Islet of Langerhans (tissue), 1 donor: ENCODE data around the gene NUBPL.
"Not testable (repeated sequence)": the region's sequence is repeated elsewhere in the genome, so short reads cannot be mapped to it uniquely, and the experiment has no call there.

Experiments used
- FAIRE-seq: peaks from one replicate; lab custom pipeline; 2011; peaks lifted over from hg19 to GRCh38; lab: Jason Lieb, UNC

The NUBPL gene

DNA sequence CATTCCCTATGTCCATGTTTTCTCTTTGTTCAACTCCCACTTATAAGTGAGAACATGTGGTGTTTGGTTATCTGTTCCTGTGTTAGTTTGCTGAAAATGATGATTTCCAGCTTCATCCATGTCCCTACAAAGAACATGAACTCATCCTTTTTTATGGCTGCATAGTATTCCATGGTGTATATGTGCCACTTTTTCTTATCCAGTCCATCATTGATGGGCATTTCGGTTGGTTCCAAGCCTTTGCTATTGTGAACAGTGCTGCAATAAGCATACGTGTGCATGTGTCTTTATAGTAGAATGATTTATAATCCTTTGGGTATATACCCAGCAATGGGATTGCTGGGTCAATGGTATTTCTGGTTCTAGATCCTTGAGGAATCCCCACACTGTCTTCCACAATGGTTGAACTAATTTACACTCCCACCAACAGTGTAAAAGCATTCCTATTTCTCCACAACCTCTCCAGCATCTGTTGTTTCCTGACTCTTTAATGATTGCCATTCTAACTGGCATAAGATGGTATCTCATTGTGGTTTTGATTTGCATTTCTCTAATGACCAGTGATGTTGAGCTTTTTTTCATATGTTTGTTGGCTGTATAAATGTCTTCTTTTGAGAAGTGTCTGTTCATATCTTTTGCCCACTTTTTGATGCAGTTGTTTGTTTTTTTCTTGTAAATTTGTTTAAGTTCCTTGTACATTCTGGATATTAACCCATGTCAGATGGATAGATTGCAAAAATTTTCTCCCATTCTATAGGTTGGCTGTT is 252.7 kb downstream of the NUBPL start:
- not testable (repeated sequence) for FAIRE-seq

GRCh38 chr14:31819281-31819680 is 258.1 kb downstream of the NUBPL start:
- no peak for FAIRE-seq

DNA sequence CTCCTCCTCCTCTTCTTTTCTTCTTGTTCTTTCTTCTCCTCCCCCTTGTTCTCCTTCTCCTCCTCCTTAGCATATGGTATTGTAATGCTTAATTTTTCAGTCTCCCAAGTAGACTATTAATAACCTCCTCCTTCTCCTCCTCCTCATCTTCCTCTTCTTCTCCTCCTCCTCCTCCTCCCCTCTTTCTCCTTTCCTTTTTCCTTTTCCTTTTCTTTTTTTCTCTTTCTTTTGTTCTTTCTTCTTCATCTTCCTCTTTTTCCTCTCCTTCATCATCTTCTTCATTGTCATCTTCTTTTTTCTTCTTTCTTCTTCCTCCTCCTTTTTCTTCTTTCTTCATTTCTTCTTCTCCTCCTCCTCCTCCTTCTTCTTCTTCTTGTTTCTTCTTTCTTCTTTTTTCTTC is 264.3 kb downstream of the NUBPL start:
- no peak for FAIRE-seq

- no peak for FAIRE-seq
Observed at GRCh38 chr14:31827325-31827724, 266.1 kb downstream of the NUBPL start.

DNA sequence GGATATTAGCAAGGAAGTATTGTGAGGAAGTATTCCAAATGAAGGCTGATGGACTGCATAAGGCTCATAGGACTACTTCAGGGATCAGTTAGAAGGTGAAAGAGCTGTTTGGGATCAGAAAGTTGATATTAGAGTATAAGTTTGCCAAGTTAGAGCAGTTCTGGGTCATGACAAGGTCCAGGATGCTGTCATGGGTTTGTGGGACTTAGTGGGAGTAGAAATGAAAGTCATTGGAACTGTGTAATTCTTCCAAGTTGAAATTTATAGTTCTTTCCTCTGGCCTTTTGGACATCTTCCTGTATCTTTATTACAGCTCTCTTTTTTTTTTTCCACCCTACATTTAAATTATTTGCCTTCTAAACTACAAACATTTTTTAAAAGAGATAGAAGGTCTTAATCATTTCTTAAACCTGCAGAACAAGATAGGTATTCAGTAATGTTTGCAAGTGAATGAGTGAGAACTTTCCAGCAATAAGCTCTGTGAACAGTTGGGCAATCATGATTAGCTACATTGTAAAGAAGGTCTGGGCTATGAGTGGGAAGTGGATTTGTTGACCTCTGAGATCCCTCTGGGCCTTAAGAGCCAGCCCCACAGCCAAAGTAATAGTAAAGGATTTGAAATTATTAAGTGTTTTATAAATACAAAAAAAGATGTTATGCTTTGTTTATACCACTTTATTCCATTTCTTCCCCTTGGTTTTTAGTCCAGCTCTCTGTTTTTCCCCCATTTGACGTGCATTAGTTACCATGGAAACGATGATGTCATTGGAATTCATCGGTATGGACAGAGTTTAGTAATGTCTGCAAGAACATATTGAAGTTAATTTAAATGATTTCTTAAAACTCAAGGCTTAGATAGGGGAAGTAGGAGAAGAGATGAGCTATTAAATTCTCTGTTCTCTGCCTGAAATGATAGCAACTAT is 268.0 kb downstream of the NUBPL start:
- no peak for FAIRE-seq

GRCh38 chr14:31834616-31835015 is 273.4 kb downstream of the NUBPL start:
- FAIRE-seq: peak; percentile 33

- no peak for FAIRE-seq
Observed at GRCh38 chr14:31835049-31835448, 273.8 kb downstream of the NUBPL start.

- no peak for FAIRE-seq
Observed at GRCh38 chr14:31837031-31837430, 275.8 kb downstream of the NUBPL start.

GRCh38 chr14:31842899-31843298 is 281.7 kb downstream of the NUBPL start:
- FAIRE-seq: no peak

DNA sequence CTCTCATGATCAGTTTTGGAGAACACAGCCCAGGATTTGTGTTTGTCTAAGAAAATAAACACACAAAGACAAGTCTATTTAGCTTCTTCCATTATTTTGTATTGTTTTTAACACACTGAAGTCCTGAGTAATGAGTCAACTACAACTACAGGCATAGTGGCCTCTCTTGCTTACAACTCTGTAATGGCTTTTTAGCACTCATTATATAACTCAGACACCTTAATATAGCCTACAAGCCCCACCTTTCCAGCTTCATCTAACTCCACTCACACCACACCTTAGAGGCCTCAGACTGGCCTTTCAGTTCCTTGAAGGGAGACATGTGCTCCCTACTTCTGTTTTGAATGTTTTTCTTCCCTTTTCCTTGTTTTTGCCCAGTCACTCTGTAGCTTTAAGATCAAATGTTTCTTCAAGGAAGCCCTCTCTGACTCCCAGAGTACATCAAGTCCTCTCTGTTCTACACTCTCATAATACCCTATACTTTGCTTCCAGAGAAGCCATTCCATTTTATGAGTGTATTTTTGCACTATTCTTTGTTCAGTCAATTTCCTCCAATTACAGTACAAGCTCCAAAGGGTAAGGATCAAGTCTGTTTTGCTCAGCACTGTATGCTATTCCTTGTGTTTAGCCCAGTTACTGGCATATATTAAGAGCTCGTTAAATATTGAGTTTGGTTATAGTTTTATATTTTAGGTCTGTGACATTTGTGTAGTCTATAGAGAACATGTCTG is 282.3 kb downstream of the NUBPL start:
- FAIRE-seq: no peak

DNA sequence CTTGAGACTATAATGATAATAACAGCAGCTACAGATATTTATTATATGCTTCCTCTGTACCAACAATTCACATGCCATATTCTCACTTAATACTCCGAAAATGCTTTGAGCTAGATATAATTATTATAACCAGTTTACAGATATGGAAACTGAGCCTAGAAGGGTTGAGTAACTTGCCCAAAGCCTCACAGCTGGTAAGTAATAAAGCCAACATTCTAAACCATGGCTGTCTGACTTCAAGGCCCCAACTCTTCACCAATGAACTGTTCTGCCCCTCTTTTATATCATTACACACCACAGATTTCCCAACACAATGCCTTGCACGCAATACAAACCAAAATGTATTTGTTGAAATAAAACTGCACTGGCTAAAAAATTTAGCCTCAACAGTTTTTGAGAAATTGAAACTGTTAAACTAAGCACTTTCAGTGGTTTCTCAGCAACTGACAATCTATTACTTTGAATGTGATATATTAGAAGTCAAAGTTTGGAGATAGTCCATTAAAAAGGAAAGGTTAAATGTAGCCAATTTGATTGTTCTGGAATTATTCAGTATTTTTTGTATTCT is 293.4 kb downstream of the NUBPL start:
- no peak for FAIRE-seq

GRCh38 chr14:31855262-31855661 is 294.1 kb downstream of the NUBPL start:
- FAIRE-seq: no peak

- not testable (repeated sequence) for FAIRE-seq
Observed at GRCh38 chr14:31856003-31856402, 294.8 kb downstream of the NUBPL start.

- FAIRE-seq: no peak
Observed at GRCh38 chr14:31858868-31859267, 297.7 kb downstream of the NUBPL start.

- no peak for FAIRE-seq
Observed at GRCh38 chr14:31864937-31865855, 304.0 kb downstream of the NUBPL start.

DNA sequence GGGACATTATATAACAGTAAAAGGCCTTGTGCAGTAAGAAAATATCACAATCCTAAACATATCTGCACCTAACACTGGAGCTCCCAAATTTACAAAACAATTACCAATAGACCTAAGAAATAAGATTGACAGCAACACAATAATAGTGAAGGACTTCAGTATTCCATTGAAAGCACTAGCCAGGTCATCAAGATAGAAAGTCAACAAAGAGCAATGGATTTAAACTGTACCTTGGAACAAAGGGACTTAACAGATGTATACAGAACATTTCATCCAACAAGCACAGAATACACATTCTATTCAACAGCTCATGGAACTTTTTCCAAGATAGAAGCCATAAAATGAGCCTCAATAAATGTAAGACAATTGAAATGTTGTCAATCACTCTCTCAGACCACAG is 306.4 kb downstream of the NUBPL start:
- FAIRE-seq: no peak

GRCh38 chr14:31868096-31868495 is 306.9 kb downstream of the NUBPL start:
- not testable (repeated sequence) for FAIRE-seq

- no peak for FAIRE-seq
Observed at GRCh38 chr14:31876741-31877140, 315.5 kb downstream of the NUBPL start.

GRCh38 chr14:31877255-31877798 is 316.1 kb downstream of the NUBPL start:
- FAIRE-seq: no peak

- FAIRE-seq: no peak
Observed at GRCh38 chr14:31879661-31880348, 318.6 kb downstream of the NUBPL start.
